Bone marrow (tissue), 2 donors: ENCODE measurements around the gene FTO.

Source experiments
- DNase-seq, 2 donors: peaks; one replicate each; lab custom pipeline; 2025; lab: John Stamatoyannopoulos, UW

FTO gene

GRCh38 chr16:53967572-53967971, 263.6 kb downstream of the FTO start:
- no peak for DNase-seq

GRCh38 chr16:53968454-53968853, 264.5 kb downstream of the FTO start:
- DNase-seq = no peak

GRCh38 chr16:53968896-53969295, 264.9 kb downstream of the FTO start:
- no peak for DNase-seq

- no peak for DNase-seq
Measured at GRCh38 chr16:53971616-53972015, 267.7 kb downstream of the FTO start.

- DNase-seq = no peak
Measured at GRCh38 chr16:53973021-53973420, 269.1 kb downstream of the FTO start.

GRCh38 chr16:53974484-53975080, 270.6 kb downstream of the FTO start:
- DNase-seq = no peak

- DNase-seq = no peak
Measured at GRCh38 chr16:53980675-53981074, 276.7 kb downstream of the FTO start.

GRCh38 chr16:53982631-53983042, 278.7 kb downstream of the FTO start:
- no peak for DNase-seq

- DNase-seq = no peak
Measured at GRCh38 chr16:53984936-53985335, 281.0 kb downstream of the FTO start.

- DNase-seq = no peak
Measured at GRCh38 chr16:53985861-53986260, 281.9 kb downstream of the FTO start.

GRCh38 chr16:53986793-53987192, 282.8 kb downstream of the FTO start:
- no peak for DNase-seq

- no peak for DNase-seq
Measured at GRCh38 chr16:53988136-53988535, 284.2 kb downstream of the FTO start.

GRCh38 chr16:53989597-53989996, 285.6 kb downstream of the FTO start:
- no peak for DNase-seq

GRCh38 chr16:53991754-53992378, 287.9 kb downstream of the FTO start:
- DNase-seq = no peak

GRCh38 chr16:53995378-53995777, 291.4 kb downstream of the FTO start:
- DNase-seq = no peak

- DNase-seq = no peak
Measured at GRCh38 chr16:53996961-53997360, 293.0 kb downstream of the FTO start.

- no peak for DNase-seq
Measured at GRCh38 chr16:53998024-53998810, 294.3 kb downstream of the FTO start.

- DNase-seq = no peak
Measured at GRCh38 chr16:53998966-53999522, 295.1 kb downstream of the FTO start.

- no peak for DNase-seq
Measured at GRCh38 chr16:53999841-54000240, 295.9 kb downstream of the FTO start.

- DNase-seq = no peak
Measured at GRCh38 chr16:54000361-54000760, 296.4 kb downstream of the FTO start.

GRCh38 chr16:54006693-54007092, 302.7 kb downstream of the FTO start:
- no peak for DNase-seq

- no peak for DNase-seq
Measured at GRCh38 chr16:54007504-54007903, 303.5 kb downstream of the FTO start.
